Rectal smooth muscle tissue (tissue), 1 donor: Measurements from ENCODE around the gene PIK3C2A.

Experiments
- H3K27ac ChIP-seq: one replicate; pipeline ENCODE4 v1.7.0; 2013; ENCODE audit warnings: low read depth, low read length, inconsistent platforms
- H3K27me3 ChIP-seq: one replicate; pipeline ENCODE4 v1.7.0; 2013; ENCODE audit warnings: low read length; ENCODE audit not compliant: control insufficient read depth, insufficient read depth
- H3K36me3 ChIP-seq: one replicate; pipeline ENCODE4 v1.7.0; 2013; ENCODE audit warnings: low read length; ENCODE audit not compliant: control insufficient read depth, insufficient read depth
- H3K4me1 ChIP-seq: one replicate; pipeline ENCODE4 v1.7.0; 2013; ENCODE audit warnings: low read length; ENCODE audit not compliant: control insufficient read depth, insufficient read depth
- H3K4me3 ChIP-seq: one replicate; pipeline ENCODE4 v1.7.0; 2013; ENCODE audit warnings: low read length
- H3K9ac ChIP-seq: one replicate; pipeline ENCODE4 v1.7.0; 2013; ENCODE audit warnings: low read length

Gene PIK3C2A

GRCh38 chr11:17165247-17165890 is 42.4 kb downstream of the PIK3C2A start:
- no peaks in the 10 kb centered on the region for H3K27me3 ChIP-seq
- no peak overlapping the region for H3K9ac ChIP-seq
- no peaks in the 10 kb centered on the region for H3K4me1 ChIP-seq
- no peak overlapping the region for H3K4me3 ChIP-seq
- peaks cover 3% of the 10 kb centered on the region for H3K36me3 ChIP-seq
- H3K27ac ChIP-seq: no peak overlapping the region

DNA sequence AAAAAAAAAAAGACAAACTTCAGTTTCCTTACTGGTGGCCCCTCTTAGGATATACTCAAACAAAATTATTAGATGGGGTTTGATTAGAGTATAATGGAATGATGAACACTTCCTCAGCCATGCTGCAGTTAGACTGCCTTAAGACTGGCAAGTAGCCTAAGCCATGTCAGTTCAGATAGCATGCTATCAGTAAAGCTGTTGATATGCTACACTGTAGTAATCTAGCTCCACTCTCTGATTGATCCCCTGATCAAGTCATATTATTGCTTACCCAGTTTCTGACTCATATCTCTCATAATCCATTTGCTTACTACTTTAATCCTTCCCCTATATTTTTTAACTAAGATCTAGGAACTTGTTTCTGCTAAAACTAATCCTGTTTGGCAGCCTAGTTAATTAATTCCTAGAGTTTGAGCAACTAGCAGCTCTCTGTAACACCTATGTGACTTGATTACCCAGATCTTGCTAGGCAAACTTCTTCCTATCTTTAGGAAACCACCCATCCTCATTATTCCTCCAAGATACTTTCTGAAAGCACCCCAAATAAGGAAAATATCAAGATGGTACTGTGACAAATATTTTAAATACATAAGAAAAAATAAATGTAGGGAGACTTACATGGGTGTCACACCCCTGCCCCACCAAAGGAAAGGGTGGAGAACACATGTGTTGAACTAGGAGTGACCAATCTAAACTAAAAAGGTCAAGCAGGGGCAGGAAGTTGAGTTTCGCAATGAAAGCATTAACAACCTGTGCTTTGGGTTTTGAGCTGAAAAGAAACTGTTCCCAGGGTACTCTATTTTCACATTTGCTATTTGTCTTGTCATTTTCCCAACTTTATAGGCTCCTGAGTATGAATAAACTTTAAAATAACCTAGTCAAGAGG is 43.2 kb downstream of the PIK3C2A start:
- Histone ChIP-seq H3K27me3 (no peaks in the 10 kb centered on the region), H3K4me1 (no peaks in the 10 kb centered on the region), H3K9ac (no peak overlapping the region), H3K27ac (no peak overlapping the region), H3K4me3 (no peak overlapping the region), H3K36me3 (peaks cover 3% of the 10 kb centered on the region)

DNA sequence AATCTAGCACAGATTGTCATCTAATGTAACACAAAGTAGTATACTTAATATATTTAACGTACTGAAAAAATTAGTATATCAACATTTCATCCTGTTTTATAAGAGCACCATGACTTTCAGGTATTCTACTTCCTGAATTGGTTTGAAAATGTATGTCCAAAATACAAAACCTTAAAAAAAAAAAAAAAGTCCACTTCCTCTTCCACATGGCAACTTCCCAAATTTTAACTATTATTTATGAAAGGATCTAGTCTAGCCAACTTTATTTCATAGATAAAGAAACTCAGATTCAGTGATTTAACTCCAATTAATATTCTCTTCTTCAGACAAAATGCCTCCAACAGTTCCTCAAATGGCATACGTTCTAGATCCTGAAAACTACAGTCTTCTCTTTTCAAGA is 44.0 kb downstream of the PIK3C2A start:
- Histone ChIP-seq H3K27me3 (no peaks in the 10 kb centered on the region), H3K27ac (no peak overlapping the region)

GRCh38 chr11:17163291-17163690 is 44.5 kb downstream of the PIK3C2A start:
- no peak overlapping the region for H3K27ac ChIP-seq
- H3K27me3 ChIP-seq: no peaks in the 10 kb centered on the region
- H3K4me3 ChIP-seq: no peak overlapping the region
- no peaks in the 10 kb centered on the region for H3K4me1 ChIP-seq
- H3K9ac ChIP-seq: no peak overlapping the region
- H3K36me3 ChIP-seq: no peaks in the 10 kb centered on the region

More for the DNA sequence above, 44.0 kb downstream of the PIK3C2A start:
- no peak overlapping the region for H3K4me3 ChIP-seq
- H3K36me3 ChIP-seq: no peaks in the 10 kb centered on the region
- no peak overlapping the region for H3K9ac ChIP-seq
- no peaks in the 10 kb centered on the region for H3K4me1 ChIP-seq

- Histone ChIP-seq H3K36me3 (no peaks in the 10 kb centered on the region), H3K4me1 (no peaks in the 10 kb centered on the region), H3K4me3 (no peak overlapping the region), H3K27ac (no peak overlapping the region), H3K27me3 (no peaks in the 10 kb centered on the region), H3K9ac (no peak overlapping the region)
Measured at GRCh38 chr11:17162376-17162775, 45.4 kb downstream of the PIK3C2A start.

DNA sequence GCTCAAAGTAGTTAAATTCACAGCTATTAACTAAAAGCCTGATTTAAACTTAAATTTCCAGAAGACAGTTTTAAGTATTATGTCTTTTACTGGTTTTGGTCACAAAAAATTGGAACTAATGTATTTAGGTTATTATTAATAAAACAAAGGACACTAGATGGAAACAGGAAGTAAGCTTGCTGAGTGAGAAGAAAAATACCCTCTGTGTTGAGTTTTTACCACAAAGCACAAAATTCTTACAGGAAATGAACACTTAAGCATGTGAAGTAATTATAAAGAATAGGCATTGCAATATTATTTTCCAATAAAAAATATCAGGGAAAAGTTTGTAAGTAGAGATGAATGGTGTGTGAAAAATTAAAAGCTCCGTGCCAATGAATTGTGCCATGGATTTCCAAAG is 46.3 kb downstream of the PIK3C2A start:
- Histone ChIP-seq H3K27ac (no peak overlapping the region), H3K36me3 (no peaks in the 10 kb centered on the region), H3K4me1 (no peaks in the 10 kb centered on the region)

DNA sequence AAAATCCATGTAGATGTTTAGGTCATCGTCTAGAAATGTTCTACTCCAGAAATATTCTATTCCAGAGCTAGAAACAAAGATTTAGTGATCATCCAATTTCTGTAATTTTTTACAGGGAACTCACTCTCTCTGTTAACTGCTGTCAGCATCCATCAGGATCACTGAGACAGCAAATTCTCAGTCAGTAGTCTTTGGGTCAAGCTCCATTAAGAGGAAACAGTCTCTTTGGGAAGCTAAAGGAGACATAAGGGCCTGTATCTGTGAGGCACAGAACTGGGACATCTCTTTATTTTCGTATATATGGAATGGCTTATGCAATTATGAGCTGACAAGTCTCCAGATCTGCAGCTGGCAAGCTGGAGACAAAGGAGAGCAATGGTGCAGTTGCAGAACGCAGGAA is 48.3 kb downstream of the PIK3C2A start:
- Histone ChIP-seq H3K9ac (no peak overlapping the region), H3K27ac (no peak overlapping the region), H3K4me3 (no peak overlapping the region), H3K36me3 (no peaks in the 10 kb centered on the region), H3K27me3 (no peaks in the 10 kb centered on the region), H3K4me1 (no peaks in the 10 kb centered on the region)

More for the DNA sequence above, 46.3 kb downstream of the PIK3C2A start:
- Histone ChIP-seq H3K4me3 (no peak overlapping the region), H3K27me3 (no peaks in the 10 kb centered on the region), H3K9ac (no peak overlapping the region)
